H9 (cell line): ENCODE data around the gene MSI2. TPM values are rescaled to one million over a fixed set of nuclear protein-coding genes. Genes with fewer than 3 reads are reported as not detected.
A peak's percentile ranks its signal among the peaks of the same experiment; 100 is the strongest.

Source experiments
- DNase-seq: peaks from one replicate; pipeline ENCODE4 v3.0.0-alpha.2; 2017
- H2AFZ ChIP-seq: one replicate; pipeline ENCODE4 v1.6.1; 2013; ENCODE audit warnings: mild to moderate bottlenecking, low read length, control low read depth, moderate library complexity
- H2AK5ac ChIP-seq: 2 replicates; pipeline ENCODE4 v1.6.1; 2013; ENCODE audit warnings: low read length, control low read depth, mixed read lengths; ENCODE audit not compliant: insufficient read length
- H2BK120ac ChIP-seq: one replicate; pipeline ENCODE4 v1.6.1; 2013; ENCODE audit warnings: low read depth, mild to moderate bottlenecking, low read length, control low read depth, inconsistent platforms; ENCODE audit not compliant: poor library complexity, severe bottlenecking
- H2BK12ac ChIP-seq: 2 replicates; pipeline ENCODE4 v1.6.1; 2013; ENCODE audit warnings: low read length, control low read depth, mixed read lengths, low read depth; ENCODE audit not compliant: insufficient read length
- H2BK15ac ChIP-seq: 2 replicates; pipeline ENCODE4 v1.6.1; 2013; ENCODE audit warnings: low read depth, low read length, control low read depth
- H2BK20ac ChIP-seq: one replicate; pipeline ENCODE4 v1.6.1; 2013; ENCODE audit warnings: low read depth, mild to moderate bottlenecking, low read length, control low read depth, inconsistent platforms; ENCODE audit not compliant: poor library complexity, severe bottlenecking
- H2BK5ac ChIP-seq: 2 replicates; pipeline ENCODE4 v1.6.1; 2013; ENCODE audit warnings: low read length, control low read depth, mixed read lengths; ENCODE audit not compliant: insufficient read length
- H3K14ac ChIP-seq: 2 replicates; pipeline ENCODE4 v1.6.1; 2013; ENCODE audit warnings: low read length, control low read depth; ENCODE audit not compliant: insufficient read depth
- H3K18ac ChIP-seq: 2 replicates; pipeline ENCODE4 v1.6.1; 2013; ENCODE audit warnings: low read depth, mild to moderate bottlenecking, mixed read lengths, low read length, control low read depth; ENCODE audit not compliant: insufficient read length
- H3K23ac ChIP-seq: 2 replicates; pipeline ENCODE4 v1.6.1; 2013; ENCODE audit warnings: low read length, control low read depth, mixed read lengths, low read depth; ENCODE audit not compliant: insufficient read length
- H3K23me2 ChIP-seq: 2 replicates; pipeline ENCODE4 v1.6.1; 2013; ENCODE audit warnings: low read depth, mild to moderate bottlenecking, mixed read lengths, low read length, control low read depth; ENCODE audit not compliant: insufficient read length, poor library complexity, severe bottlenecking
- H3K27ac ChIP-seq: 2 replicates; pipeline ENCODE4 v1.5.1; 2013; ENCODE audit warnings: low read length, control low read depth, mixed read lengths, low read depth; ENCODE audit not compliant: insufficient read length
- H3K27me3 ChIP-seq: 2 replicates; pipeline ENCODE4 v1.6.1; 2013; ENCODE audit warnings: low read length, control low read depth, inconsistent platforms; ENCODE audit not compliant: insufficient read depth
- H3K4ac ChIP-seq: 2 replicates; pipeline ENCODE4 v1.6.1; 2013; ENCODE audit warnings: low read depth, mild to moderate bottlenecking, control low read depth, inconsistent platforms, low read length, moderate library complexity
- H3K4me1 ChIP-seq: 2 replicates; pipeline ENCODE4 v1.6.1; 2013; ENCODE audit warnings: low read length, control low read depth, inconsistent platforms; ENCODE audit not compliant: insufficient read depth
- H3K4me2 ChIP-seq: 2 replicates; pipeline ENCODE4 v1.6.1; 2013; ENCODE audit warnings: low read length, control low read depth, mixed read lengths; ENCODE audit not compliant: insufficient read length, insufficient read depth
- H3K56ac ChIP-seq: 2 replicates; pipeline ENCODE4 v1.6.1; 2013; ENCODE audit warnings: low read depth, mild to moderate bottlenecking, mixed read lengths, low read length, control low read depth; ENCODE audit not compliant: insufficient read length
- H3K79me1 ChIP-seq: 2 replicates; pipeline ENCODE4 v1.6.1; 2013; ENCODE audit warnings: low read depth, mild to moderate bottlenecking, moderate library complexity, low read length, control low read depth, inconsistent platforms; ENCODE audit not compliant: insufficient read depth, poor library complexity, severe bottlenecking
- H3K79me2 ChIP-seq: 2 replicates; pipeline ENCODE4 v1.6.1; 2013; ENCODE audit warnings: low read length, control low read depth, inconsistent platforms; ENCODE audit not compliant: insufficient read depth
- H3K9ac ChIP-seq: 2 replicates; pipeline ENCODE4 v1.6.1; 2013; ENCODE audit warnings: low read length, control low read depth, mixed read lengths; ENCODE audit not compliant: insufficient read length; ENCODE audit errors: extremely low read depth
- H3K9me3 ChIP-seq: one replicate; pipeline ENCODE4 v1.6.1; 2013; ENCODE audit warnings: low read depth, low read length, inconsistent platforms; ENCODE audit not compliant: control insufficient read depth
- H3T11ph ChIP-seq: one replicate; pipeline ENCODE4 v1.6.1; 2013; ENCODE audit warnings: mild to moderate bottlenecking, low read length, control low read depth, inconsistent platforms
- H4K20me1 ChIP-seq: one replicate; pipeline ENCODE4 v1.6.1; 2013; ENCODE audit not compliant: control insufficient read depth, insufficient read length, insufficient read depth
- H4K5ac ChIP-seq: 2 replicates; pipeline ENCODE4 v1.6.1; 2013; ENCODE audit warnings: low read depth, mild to moderate bottlenecking, mixed read lengths, low read length, control low read depth; ENCODE audit not compliant: insufficient read length
- H4K8ac ChIP-seq: replicated peaks from 2 replicates; pipeline ENCODE4 v1.6.1; 2013; ENCODE audit warnings: low read length, control low read depth, mixed read lengths, low read depth; ENCODE audit not compliant: insufficient read length
- H4K91ac ChIP-seq: 2 replicates; pipeline ENCODE4 v1.6.1; 2013; ENCODE audit warnings: low read depth, mild to moderate bottlenecking, moderate library complexity, mixed read lengths, low read length, control low read depth; ENCODE audit not compliant: insufficient read length
- H3K27ac Mint-ChIP-seq, 3 experiments: 2 replicates in 2 of 3; 3 replicates in 1 of 3; pipeline ENCODE4 v1.8.0; 2020 to 2021; ENCODE audit warnings: mixed read lengths in 3 of 3, mild to moderate bottlenecking in 1 of 3, moderate library complexity in 1 of 3
- H3K27me3 Mint-ChIP-seq: 2 replicates; pipeline ENCODE4 v1.8.0; 2021; ENCODE audit warnings: low read depth, mild to moderate bottlenecking, moderate library complexity, mixed read lengths
- H3K36me3 Mint-ChIP-seq, 3 experiments: 2 replicates in 2 of 3; 3 replicates in 1 of 3; pipeline ENCODE4 v1.8.0; 2020 to 2021; ENCODE audit warnings: low read depth in 3 of 3, mixed read lengths in 3 of 3; ENCODE audit not compliant: insufficient read depth in 1 of 3
- H3K4me1 Mint-ChIP-seq, 2 experiments: 2 replicates each; pipeline ENCODE4 v1.8.0; 2020; ENCODE audit warnings: mixed read lengths in 2 of 2
- H3K4me3 Mint-ChIP-seq, 2 experiments: 2 replicates in 1 of 2; 3 replicates in 1 of 2; pipeline ENCODE4 v1.8.0; 2020 to 2021; ENCODE audit warnings: mild to moderate bottlenecking in 2 of 2, mixed read lengths in 2 of 2, moderate library complexity in 1 of 2
- H3K9me3 Mint-ChIP-seq, 2 experiments: 2 replicates in 1 of 2; 3 replicates in 1 of 2; pipeline ENCODE4 v1.8.0; 2020; ENCODE audit warnings: mild to moderate bottlenecking in 2 of 2, mixed read lengths in 2 of 2, moderate library complexity in 1 of 2
- CTCF ChIP-seq: fragments of 200-600 bp; sonication (generic); conservative IDR thresholded peaks from 3 replicates; pipeline ENCODE4 v1.8.0; 2021; ENCODE audit warnings: antibody characterized with exemption, mild to moderate bottlenecking
- WGBS: extraction: QIAGEN DNeasy Blood & Tissue Kit; methylation state at CpG from one replicate; pipeline ENCODE4 v1.1.7; 2013; ENCODE audit warnings: missing lambda C conversion rate, low lambda C conversion rate, mixed read lengths; ENCODE audit not compliant: insufficient read length; ENCODE audit errors: extremely low coverage; 5-methylcytosine and 5-hydroxymethylcytosine counted together
- total RNA-seq: library from RNA; stranded (reverse); gene quantifications from 2 replicates; pipeline ENCODE4 v1.2.1, GENCODE V29; 2021

MSI2 gene
- total RNA-seq, 1 experiment from 2014 or later = 98.5 TPM

- Mint-ChIP-seq H3K27ac (peak overlapping the region in 1 of 3 experiments; percentile 57; a peak in 1 of 7 replicates), H3K27me3 (no peaks in the 10 kb centered on the region), H3K4me1 (peaks cover 49 to 62% of the 10 kb centered on the region in 2 experiments), H3K4me3 (no peak overlapping the region), H3K36me3 (no peaks in the 10 kb centered on the region; a peak in 1 of 7 replicates), H3K9me3 (no peaks in the 10 kb centered on the region)
- Histone ChIP-seq H3T11ph (no peak overlapping the region), H3K79me2 (no peaks in the 10 kb centered on the region), H4K91ac (no peak overlapping the region), H3K4me2 (no peak overlapping the region), H3K23ac (no peak overlapping the region), H4K5ac (no peak overlapping the region), H3K23me2 (no peaks in the 10 kb centered on the region), H3K27ac (no peak overlapping the region), H3K4me1 (peaks cover 8% of the 10 kb centered on the region; the same call in 1 of the 2 replicates), H2BK15ac (no peak overlapping the region), H3K18ac (no peak overlapping the region), H4K8ac (no peak overlapping the region), H3K14ac (no peak overlapping the region), H3K9ac (no peak overlapping the region), H2BK20ac (no peak overlapping the region), H3K56ac (no peak overlapping the region), H2BK120ac (no peak overlapping the region), H2AK5ac (no peak overlapping the region), H3K9me3 (no peaks in the 10 kb centered on the region), H3K79me1 (peaks cover 8% of the 10 kb centered on the region), H2AFZ (no peak overlapping the region), H2BK12ac (no peak overlapping the region), H3K4ac (no peak overlapping the region), H4K20me1 (peaks cover 2% of the 10 kb centered on the region), H2BK5ac (no peak overlapping the region), H3K27me3 (no peaks in the 10 kb centered on the region)
- no peak for TF ChIP-seq CTCF
- DNase-seq = no peak
- WGBS = no CpG with 5 or more reads among the region's 3 CpGs
Measured at GRCh38 chr17:57365420-57365819, 109.1 kb downstream of the MSI2 start.
